Activated T-helper 1 cell treated with anti-CD3 and anti-CD28 coated beads, Interleukin-2, amount 50 U/mL, for 16 hours (primary cell): ENCODE results near the gene LRRC53.

Experiments used
- DNase-seq, 2 donors: peaks; one replicate each; pipeline ENCODE4 v3.0.0-alpha.2; 2020; ENCODE audit warnings: low read depth in 1 of 2, low spot score in 1 of 2

The LRRC53 gene, protein sequence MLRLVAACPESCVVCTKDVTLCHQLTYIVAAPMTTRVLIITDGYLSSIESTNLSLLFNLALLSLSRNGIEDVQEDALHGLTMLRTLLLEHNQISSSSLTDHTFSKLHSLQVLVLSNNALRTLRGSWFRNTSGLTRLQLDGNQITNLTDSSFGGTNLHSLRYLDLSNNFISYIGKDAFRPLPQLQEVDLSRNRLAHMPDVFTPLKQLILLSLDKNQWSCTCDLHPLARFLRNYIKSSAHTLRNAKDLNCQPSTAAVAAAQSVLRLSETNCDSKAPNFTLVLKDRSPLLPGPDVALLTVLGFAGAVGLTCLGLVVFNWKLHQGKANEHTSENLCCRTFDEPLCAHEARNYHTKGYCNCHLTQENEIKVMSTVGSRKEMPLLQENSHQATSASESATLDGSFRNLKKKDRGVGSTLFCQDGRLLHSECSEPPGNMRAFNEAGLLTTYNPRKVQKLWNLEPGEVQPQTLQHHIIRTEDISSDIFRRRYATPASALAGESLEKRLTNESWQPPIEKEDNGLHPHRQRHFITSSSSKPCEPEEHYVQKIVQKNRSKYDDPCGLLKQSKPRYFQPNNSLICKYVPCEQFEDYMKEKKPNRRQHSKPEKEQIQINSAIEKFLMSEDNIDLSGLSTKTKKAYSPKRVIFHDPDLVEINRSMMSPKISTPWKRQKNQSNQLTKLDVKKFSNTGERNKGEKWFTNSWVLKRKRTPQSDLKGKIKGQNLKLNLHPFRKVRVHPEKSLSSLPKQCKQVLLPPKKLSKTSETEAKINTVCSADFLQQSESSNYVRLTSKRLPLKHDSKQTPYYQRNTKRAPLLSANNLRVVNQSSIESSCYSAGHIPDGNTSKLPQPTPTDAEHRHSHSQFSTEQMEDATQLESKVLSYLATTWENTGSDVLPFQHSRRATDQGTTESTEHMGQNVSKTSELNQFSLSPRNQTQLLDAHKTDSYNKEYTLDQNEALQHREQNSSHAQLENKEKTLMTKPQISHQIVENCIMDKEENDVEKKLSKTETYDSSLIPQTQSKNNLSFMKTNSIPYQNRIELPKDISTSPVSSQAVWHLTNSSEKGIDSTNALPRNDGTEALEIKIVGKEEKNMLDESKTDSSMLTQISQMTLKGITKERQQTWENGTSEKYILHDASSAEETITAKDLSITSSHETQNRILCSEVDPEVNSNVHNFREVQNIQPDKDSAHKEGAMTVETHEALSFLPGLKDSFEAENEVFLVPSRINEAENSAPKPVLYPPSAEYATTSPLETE

DNA sequence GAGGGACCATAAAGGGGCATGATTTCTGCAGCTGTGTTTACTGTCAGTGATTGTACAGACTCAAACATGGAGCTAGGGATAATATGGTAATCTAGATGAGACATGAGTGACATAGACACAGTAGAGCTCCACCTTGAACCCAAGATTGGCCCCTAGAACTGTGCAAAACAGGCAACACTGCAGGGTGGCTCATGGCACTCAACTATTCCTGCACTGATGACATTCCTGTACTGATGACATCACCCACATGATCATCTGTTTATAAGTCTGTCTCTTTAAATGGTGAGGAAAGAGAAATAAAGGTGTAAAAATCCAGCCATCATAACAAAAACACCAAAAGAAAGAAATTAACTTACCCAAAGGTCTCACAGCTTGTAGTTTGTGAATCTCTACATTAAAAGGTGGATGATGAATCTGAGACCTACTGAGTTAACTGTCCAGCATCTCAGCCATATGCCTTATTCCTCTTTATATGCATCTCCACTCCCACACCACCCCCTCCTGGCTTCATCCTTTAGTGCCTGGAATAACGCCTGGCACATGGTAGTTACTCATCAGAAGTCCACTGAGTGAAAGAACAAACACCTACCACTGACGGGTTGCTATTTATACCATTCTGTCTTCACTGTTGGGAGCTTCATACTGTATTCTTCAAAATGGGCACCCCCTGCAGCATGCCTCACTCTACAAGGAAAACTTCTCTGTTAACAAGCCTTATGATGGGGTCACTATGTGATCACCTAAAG is at the start of gene LRRC53:
LRRC53 (minus strand) TSS at position 442 of the 746 bp plus-strand sequence. CDS start 29,262 bp downstream, outside the sequence.
- DNase-seq, result no peak

DNA sequence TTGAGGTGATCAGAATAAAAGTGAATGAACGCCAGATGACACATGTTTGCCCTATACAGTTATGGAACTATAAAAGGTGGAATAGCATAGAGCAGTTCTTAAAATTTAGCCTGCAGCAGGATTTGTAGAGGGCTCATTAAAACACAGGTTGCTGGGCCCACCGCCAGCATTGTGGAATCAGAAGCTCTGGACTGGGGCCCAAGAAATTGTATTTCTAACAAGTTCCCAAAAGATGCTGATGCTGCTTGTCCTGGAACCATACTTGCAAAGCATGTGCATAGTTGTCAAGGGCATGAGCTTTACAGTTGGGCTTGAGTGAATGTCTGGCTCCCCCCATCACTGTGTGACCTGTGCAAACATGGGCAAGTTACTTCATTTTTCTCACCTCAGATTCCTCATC is 37.5 kb upstream of the LRRC53 start:
- no peak for DNase-seq

DNA sequence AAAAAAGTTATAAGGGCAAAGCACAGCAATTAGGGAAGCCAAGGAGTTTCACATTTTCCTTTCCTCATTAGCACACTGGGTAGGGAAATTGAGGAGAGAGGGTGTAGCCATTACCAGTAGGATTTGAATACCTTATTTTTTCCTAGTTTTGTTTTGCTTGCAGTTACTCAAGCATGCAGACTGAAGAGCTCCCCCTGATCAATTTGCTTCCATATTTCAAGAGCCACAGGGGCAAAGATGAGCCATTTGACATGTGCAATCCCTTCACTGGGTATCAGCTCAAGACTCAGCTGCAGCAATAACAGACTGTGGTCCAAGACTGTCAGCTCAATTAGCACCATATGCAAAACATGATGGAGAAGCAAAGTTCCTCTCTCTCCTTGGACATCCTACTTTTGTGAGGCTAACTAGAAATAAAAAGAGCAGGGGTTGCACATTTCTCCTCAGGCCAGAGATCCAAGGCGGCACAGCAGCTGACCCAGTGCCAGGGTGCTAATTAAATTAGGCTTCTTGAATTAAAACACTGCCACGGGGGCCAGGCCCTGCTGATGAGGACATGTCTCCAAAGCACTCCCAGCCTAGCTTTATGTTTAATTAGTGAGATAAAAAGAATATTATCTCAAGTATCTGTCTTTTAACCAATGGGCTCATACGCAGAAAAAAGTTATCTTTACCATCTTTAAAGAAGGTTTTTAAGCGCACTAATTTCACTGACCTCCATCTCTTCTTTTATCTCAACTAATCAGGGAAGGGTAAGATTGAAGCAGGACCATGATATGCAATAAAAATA is 36.7 kb upstream of the LRRC53 start:
- no peak for DNase-seq

DNA sequence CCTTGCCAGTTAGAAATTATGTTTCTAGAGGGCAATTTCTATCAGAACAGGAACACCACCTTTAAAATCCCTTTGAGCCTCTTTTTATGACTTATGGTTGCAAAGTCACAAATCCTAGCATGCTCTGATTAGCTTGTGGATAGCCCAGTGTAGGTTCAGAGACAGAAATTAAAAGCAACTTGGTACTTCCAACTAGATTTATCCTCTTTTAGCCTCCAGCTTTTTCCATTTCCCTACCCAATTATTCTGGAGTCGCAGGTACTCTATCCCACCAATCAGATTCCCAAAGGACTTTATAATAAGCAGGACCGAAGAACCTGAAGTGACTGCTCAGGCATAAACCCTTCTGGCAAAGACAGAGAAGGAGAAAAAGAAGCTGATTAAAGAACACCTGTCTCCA is 33.4 kb upstream of the LRRC53 start:
- no peak for DNase-seq

DNA sequence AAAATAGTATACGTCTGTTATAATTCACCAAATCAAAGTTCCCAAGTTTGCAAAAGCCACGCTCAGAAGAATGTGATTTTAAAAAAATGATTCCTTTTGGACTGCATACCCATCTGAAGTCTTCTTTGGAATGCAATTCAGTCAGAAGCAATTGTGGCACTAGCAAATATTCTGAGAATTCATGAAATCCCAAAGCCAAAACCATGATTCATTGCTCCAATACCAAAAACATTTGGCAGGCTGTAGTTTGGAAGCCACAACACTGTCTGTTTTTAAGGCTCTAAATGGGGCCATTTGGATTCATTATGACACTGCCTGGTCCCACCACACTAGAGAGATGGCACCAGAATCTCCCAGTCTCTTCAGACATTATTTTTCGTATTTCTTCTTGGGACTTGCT is 21.8 kb upstream of the LRRC53 start:
- DNase-seq, result no peak

DNA sequence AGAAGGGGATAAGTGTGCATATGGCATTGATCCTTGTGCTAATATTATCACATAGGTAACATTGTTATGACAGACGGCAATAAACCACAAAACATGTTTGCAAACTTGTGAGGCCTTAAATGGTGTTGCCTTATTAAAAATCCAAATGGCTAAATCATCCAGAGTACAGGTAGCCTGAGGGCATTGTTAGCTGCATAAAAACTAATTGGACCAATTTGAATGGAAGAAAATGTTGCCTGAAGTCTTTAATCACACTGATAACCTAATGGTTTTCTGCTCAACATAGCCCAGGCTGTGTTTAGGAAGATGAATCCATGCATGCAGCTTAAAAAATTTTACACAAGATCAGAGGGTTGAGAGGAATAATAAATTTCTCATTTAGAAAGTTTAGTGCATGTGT is 19.4 kb upstream of the LRRC53 start:
- no peak for DNase-seq

DNA sequence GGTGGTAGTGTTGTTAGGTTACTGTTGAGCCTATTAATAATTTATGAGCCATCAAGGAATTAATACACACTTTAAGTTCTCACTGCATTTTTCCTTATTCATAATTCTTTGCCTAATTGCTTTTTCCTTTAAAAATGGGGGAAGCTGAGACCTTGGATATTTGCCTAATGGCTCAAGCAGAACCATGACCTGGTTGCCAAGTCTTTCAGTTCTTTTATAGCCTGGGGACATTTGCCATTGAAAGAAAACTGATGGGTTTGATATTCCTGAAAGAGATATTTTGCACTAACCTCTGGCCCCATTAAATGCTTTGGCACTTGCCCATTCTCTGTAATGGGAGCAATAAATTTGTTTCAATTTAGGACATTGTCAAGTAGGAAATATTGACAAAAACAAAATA is 18.5 kb upstream of the LRRC53 start:
- DNase-seq, result no peak

DNA sequence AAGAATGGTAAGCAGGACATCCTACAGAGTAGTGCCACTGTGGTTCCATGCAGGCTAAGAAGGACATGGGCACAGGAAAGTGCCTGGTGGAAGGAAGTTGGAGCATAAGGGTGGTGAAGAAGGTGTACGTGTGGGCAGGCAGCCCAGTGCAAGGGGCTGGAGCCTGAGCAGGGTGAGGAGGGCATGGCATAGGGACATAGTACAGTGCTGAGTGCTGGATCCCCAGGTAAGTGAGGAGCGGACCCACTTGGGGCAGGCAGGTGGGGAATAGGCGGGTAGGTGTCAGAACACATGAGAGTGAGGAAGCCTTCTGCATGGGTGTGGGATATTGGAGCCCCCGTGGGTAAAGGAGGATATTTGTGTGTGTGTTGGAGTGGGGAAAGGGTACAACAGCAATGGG is 15.7 kb upstream of the LRRC53 start:
- no peak for DNase-seq

DNA sequence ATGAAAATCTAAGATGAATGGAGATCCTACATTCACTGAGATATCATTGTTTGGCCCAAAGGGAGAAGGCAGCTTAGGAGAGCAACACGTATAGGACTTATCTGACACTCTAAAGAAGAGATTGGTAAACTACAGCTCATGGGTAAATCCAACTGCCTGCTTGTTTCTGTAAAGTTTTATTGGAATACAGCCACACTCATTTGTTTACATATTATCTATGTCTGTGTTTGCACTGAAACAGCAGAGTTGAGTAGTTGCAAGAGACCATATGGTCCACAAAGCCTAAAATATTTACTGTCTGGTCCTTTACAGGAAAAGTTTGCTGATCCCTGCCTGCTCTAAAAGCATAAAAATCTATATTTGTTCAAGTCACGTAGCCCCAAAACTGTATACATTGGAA is 14.3 kb upstream of the LRRC53 start:
- DNase-seq, result no peak

DNA sequence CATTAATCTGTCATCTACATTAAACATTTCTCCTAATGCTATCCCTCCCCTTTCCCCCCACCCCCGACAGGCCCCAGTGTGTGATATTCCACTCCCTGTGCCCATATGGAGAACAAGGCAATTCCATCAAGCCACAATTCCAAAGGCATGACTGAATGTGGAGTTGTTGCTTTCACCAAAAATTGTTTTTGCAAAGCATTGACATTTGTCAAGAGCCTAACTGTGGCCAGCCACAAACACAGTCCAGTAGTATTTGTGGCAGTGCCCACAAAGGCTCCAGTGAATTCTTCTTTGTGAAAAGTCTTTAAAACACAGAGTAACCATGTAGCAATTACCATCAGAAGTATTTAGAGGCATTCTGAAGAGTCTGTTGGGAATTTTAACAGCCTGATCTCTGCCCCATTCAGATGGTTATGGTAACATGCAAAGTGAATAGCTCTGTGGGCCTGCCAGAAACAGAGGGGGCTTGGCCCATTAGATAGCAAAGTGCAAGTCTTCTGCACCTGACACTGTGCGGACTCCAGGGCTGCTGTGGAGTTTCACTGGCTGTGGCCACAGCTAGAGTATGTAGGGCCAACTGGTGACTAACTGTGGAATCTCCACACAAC is 11.6 kb upstream of the LRRC53 start:
- no peak for DNase-seq

DNA sequence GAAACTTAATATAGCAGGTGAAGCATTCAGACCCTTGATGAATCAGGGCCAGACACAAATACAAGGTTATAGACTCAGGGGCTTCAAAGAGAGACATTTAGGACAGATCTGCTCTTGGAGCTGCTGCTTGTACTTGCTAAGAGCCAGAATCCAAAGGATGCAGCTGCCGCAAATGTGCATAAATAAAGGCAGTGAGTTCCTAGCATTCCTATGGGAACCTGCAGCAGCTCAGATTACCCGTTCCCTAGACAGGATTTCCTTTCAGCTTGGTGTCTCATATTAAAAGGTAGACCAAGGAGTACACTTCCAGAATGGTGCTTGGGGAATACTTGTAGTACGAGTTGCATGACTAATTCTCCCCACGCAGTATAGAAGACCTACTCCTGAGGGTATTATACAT is 9.7 kb upstream of the LRRC53 start:
- DNase-seq, result no peak

DNA sequence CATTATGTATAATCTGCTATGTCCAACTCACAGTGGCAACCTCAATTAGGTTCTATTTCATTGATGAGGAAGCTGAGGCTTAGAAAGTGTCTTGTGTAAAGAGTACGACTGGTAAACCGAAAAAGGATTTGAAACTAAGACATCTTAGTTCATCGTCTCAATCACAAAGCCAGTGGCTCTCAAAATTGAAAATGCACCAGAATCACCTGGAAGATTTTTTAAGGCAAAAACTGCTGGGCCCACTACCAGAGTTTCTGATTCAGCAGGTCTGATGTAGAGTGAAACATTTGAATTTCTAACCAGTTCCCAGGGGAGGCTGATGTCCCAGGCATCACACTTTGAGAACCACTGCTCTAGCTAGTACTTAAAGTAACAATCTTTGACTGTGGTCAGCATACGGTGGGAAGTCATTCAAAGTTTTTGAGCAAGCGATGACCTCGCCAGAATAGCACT is 5.2 kb upstream of the LRRC53 start:
- DNase-seq, result no peak

DNA sequence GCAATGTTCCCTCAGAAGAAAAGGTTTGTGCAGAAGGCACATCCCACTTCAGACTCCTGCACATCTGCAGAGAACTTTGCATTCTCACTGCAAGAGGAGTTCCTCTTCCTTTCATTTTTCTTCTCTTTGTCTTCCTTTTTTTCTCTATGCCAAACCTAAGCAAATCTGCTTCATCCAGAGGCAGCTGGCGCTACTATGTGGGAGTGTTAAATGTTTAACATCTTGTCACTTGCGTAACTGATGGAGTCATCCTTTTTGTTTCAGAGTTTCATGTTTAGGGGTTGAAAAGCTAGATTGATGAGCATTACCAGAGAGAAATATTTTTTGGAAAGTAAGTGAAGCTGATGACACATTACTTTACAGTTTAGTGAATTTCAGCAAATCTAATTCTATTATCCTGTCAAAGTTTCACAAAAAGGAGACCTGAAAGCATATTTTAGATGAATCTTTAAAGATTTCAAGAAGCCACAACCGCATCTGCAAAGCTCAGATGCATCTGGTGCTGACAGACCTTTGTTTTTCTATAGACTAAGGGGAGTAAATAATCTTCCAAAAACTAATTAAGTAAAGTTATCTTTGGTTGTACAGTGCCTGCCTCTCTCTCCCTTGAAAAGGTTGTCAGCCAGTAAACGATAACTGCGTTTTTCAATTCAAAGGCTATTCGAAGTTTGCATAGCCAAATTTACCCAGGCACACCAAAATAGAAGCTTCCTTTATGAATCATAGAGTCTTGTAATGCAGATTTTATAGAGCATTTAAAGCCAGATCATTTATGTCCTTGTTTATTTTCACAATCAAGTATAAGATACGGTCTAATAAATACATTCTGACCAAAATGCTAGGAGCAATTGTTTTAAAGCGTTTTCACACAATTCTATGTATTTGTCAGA is 1.2 kb upstream of the LRRC53 start:
- no peak for DNase-seq

DNA sequence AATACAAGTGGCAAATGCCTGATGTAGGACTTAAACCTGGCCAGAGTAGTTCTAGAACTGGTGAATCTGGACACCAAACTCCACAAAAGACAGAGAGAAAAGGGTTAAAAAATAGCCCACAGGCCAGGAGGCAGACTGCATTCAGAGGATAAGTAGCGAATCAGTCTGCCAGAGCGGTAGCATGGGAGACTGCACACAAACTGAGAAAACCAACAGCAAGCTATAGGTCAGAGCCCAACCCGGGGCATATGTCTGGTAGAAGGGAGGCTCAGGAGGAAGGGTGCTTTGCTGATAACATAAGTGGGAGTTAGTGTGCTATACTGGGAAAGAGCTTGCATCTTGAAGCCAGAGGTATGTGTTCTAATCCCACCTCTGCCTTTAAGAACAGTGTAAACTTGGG is 4.0 kb downstream of the LRRC53 start:
- DNase-seq, result no peak

DNA sequence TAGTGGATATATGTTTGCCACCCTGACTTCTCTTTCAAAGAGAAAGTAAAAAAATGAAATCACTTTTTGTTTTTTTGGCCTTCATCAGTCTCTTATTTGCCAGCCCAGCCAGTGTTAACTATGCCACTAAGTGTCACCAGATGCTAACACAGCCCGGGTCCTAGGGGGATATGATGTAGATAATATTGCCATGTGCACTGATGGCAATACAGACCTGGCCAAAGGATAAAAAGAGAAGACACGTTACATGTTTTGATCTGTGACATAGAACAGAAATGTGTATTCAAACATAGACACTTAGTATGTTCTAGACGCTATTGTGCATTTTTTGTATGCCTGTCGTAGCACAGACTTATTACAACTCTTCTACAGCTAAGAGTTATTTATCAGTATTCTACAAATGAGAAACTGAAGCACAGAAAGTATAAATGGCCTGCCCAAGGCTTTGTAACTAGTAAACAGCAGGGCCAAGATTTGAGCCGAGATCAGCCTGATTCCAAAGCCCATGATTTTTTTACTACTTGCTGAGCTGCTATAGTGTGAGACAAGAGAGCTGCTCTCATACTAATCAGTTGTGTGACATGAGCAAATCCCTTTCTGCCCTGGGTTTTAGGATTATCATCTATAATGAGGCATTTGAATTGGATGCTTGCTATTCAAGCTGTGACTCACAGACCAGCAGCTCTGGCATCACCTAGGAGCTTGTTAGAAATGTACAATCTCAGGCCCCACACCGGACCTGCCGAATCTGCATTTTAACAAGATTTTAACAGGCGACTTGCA is 6.3 kb downstream of the LRRC53 start:
- no peak for DNase-seq

DNA sequence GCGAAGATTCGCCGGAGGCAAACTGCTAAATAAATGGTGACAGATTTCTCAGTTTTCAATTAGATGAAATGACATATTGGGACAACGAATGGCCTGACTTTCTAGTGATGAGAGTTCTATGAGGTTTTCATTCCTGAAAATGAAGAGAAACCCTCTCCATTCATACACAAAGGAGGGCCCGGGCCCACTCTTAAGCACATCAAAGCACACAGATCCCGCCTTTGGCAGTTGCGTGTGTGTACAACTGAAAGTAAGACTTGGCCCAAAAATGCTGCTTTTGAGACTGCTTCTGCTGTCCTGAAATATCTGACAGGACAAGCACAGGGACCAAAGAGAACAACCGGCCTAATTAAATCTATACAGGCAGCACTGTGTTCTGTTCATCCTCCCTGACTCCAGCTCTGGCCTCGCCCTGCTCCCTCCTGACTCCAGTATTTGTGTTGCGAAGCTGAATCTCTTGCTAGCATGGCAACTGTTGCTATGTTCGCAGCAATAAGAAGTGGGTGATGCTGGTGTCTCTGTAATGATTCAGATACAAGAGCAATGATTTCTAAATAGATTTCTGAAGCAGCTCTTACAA is 7.4 kb downstream of the LRRC53 start:
- DNase-seq, result no peak

DNA sequence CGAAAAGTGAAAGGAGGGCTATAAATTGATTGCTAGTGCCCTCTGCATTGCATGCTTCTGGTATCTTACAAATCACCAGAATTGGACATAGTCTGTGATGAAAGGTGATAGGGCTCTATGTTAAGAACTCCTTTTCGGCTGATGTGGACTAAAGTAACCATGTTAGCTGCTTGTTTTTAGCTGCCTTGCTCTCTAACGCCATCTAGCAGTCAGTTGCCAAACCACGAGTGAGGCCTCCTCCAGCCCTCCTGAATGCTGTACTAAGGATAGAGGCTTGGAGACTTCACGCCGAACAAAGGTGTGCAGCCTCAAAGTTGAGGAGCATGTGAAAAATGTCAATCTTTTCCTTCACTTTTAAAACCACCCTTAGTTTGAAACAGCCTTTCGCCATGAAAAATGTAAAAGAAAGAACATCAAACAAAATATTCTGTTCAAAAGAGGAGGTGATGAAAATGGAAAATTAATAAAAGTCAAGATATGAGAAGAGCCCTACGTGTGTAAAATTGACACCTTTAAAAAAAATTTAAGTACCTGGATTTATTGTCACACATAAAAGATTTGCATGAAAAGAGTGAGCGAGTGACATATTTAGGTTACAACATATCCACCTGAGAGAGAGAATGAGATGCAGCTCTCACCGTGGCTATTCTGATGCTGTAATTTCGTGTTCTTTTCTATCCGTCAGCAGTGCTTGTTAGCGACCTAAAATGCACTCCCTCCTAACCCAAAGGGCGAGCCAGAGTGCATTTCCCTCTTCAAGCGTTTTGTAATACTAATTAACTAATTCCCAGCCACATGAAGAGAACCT is 8.1 kb downstream of the LRRC53 start:
- DNase-seq, result no peak
